ENCODE measurements around the gene CDS1. TPM values are rescaled to one million over a fixed set of nuclear protein-coding genes. Genes with fewer than 3 reads are reported as not detected.

The CDS1 gene
- total and polyA plus RNA-seq, 10 donors, result 0.15 to 3.8 (median 1.4) TPM

DNA sequence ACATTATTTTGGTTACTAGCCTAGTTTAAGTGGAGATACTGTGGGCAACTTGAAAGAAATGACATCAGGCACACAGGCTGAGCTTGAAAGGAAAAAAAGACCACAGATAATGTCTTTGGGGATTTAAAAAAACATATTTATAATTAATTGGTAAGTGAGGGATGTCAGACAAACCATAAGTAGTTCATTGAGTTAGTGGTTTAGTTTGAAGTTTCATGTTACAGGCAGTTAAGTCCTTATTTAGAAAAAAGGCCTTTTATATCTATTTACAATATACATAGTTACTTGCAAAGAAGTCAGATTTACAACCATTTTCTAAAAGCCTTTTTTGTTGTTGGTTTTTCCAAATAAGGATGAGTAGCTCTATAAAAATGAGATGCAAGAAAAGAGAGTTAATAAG, 89.2 kb downstream of the CDS1 start:
- intact Hi-C loops (cut with DNase I; ENCODE audit: low total_unique reads), result no loop called here
- no peak overlapping the region for H3K27ac ChIP-seq
- no peaks in the 10 kb centered on the region for H3K27me3 ChIP-seq (replicated peaks in 1 of 7)
- H3K9me3 ChIP-seq, result no peaks in the 10 kb centered on the region
- H3K4me3 ChIP-seq, result no peak overlapping the region
- TF ChIP-seq, protein P1, sequence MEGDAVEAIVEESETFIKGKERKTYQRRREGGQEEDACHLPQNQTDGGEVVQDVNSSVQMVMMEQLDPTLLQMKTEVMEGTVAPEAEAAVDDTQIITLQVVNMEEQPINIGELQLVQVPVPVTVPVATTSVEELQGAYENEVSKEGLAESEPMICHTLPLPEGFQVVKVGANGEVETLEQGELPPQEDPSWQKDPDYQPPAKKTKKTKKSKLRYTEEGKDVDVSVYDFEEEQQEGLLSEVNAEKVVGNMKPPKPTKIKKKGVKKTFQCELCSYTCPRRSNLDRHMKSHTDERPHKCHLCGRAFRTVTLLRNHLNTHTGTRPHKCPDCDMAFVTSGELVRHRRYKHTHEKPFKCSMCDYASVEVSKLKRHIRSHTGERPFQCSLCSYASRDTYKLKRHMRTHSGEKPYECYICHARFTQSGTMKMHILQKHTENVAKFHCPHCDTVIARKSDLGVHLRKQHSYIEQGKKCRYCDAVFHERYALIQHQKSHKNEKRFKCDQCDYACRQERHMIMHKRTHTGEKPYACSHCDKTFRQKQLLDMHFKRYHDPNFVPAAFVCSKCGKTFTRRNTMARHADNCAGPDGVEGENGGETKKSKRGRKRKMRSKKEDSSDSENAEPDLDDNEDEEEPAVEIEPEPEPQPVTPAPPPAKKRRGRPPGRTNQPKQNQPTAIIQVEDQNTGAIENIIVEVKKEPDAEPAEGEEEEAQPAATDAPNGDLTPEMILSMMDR (IDR thresholded peaks at IDR 0.05 in 8 of 11, conservative IDR thresholded peaks at IDR 0.05 in 3 of 11), result no peak
- TF ChIP-seq POLR2A (IDR thresholded peaks at IDR 0.05) (no peak), POLR2AphosphoS5 (IDR thresholded peaks at IDR 0.05) (no peak)
- no peaks in the 10 kb centered on the region for H3K4me1 ChIP-seq
- DNase-seq, result no peak
- peaks cover 0 to 100% (median 21%) of the 10 kb centered on the region in 6 donors for H3K36me3 ChIP-seq

DNA sequence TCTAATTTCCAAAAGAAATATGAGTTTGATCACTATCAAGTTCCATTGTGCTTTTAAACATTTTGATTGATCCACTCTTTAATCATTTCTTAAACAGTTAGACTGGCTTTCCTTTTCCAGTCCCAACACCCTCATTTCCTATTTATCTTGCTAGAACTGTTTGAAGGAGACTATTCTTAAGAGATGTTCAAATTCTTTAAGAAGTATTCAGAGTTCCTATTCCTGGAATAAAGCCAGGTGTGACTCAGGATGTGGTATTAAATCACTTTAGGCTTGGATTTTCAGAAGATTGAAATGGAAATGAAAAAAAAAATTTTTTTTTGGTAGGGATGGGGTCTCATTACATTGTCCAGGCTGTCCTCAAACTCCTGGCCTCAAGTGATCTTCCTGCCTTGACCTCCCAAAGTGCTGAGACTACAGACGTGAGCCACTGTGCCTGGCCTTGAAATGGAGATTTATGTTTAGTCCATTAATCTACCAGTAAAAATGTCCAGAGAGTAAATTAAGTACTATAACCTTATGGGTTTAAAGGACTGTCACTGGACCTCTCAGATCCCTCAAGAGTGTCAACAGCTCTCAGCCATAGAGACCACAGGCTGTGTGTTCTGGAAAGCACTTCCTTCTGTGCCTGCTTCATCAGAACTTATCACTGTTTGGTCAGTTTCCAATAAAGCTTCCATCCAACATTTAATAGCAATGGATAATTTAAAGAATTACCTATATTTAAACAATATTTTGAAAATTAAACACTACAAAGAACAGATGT, 90.7 kb downstream of the CDS1 start:
- H3K27ac ChIP-seq, result no peak overlapping the region
- H3K4me1 ChIP-seq, result no peaks in the 10 kb centered on the region
- H3K9me3 ChIP-seq, result no peaks in the 10 kb centered on the region
- H3K27me3 ChIP-seq (replicated peaks in 1 of 7), result no peaks in the 10 kb centered on the region
- no peak for TF ChIP-seq POLR2A (IDR thresholded peaks at IDR 0.05)
- TF ChIP-seq, protein P1 (IDR thresholded peaks at IDR 0.05 in 8 of 11, conservative IDR thresholded peaks at IDR 0.05 in 3 of 11), result no peak
- no peak for TF ChIP-seq POLR2AphosphoS5 (IDR thresholded peaks at IDR 0.05)
- WGBS, 5 donors, result 40 to 79% (median 60%) methylated on average over 1 of the region's 1 CpG
- H3K4me3 ChIP-seq, result no peak overlapping the region
- no peak for DNase-seq
- H3K36me3 ChIP-seq, result peaks cover 0 to 100% (median 33%) of the 10 kb centered on the region in 6 donors
- intact Hi-C loops (cut with DNase I; ENCODE audit: low total_unique reads), result no loop called here

DNA sequence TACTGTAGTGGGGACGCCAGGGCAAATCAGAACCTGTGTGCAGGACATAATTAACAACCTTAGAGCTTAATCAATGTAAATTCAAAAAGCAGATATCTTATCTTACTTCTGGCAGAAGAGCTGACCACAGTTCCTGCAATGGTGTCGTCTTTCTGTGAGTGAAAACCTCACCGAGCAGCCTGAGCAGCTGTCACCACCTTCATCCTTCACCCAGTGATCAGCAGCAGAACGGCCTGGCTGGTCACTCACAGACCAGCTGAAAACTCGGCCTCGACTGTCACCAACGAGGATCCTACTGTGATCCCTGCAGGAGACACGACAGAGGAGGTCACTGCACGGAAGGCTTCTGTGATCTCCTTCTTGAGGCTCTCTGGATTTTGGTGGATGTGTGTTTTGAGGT, 94.2 kb downstream of the CDS1 start:
- Histone ChIP-seq H3K4me3 (no peak overlapping the region), H3K9me3 (no peaks in the 10 kb centered on the region), H3K36me3 (peaks cover 0 to 100% (median 36%) of the 10 kb centered on the region in 6 donors), H3K27ac (no peak overlapping the region), H3K27me3 (replicated peaks in 1 of 7) (no peaks in the 10 kb centered on the region), H3K4me1 (peaks cover 0 to 8% (median 2%) of the 10 kb centered on the region in 6 donors)
- 76 to 92% (median 88%) methylated on average over 8 to 9 of the region's 9 CpGs for WGBS, 5 donors
- DNase-seq, result no peak
- TF ChIP-seq POLR2A (IDR thresholded peaks at IDR 0.05) (no peak), POLR2AphosphoS5 (IDR thresholded peaks at IDR 0.05) (no peak)
- TF ChIP-seq, protein P1 (IDR thresholded peaks at IDR 0.05 in 8 of 11, conservative IDR thresholded peaks at IDR 0.05 in 3 of 11), result no peak
- intact Hi-C loops (cut with DNase I; ENCODE audit: low total_unique reads), result no loop called here

DNA sequence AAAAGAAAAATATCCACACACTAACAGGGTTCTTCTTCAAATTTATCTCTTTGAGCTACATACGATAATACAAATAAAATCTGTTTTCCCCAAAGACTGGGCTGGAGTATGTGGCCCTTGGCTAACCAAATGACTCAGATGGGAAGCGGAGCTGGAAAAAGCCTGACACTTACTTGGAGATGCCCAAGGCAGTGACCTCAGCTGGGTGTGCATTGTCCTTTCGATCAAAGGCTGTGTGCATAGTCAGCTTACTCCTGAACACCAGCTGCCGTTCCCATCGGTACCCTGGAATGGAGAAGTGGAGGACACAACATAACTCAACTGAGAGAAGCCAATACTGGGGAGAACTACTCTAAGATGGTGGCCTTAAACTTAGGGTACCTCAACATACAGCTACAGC, 95.1 kb downstream of the CDS1 start:
- no peaks in the 10 kb centered on the region for H3K27me3 ChIP-seq (replicated peaks in 1 of 7)
- no peak overlapping the region for H3K4me3 ChIP-seq
- no peak for DNase-seq
- intact Hi-C loops (cut with DNase I; ENCODE audit: low total_unique reads), result no loop called here
- H3K27ac ChIP-seq, result no peak overlapping the region
- H3K36me3 ChIP-seq, result peaks cover 0 to 100% (median 40%) of the 10 kb centered on the region in 6 donors
- peaks cover 0 to 15% (median 3%) of the 10 kb centered on the region in 6 donors for H3K4me1 ChIP-seq
- no peaks in the 10 kb centered on the region for H3K9me3 ChIP-seq
- WGBS, 5 donors, result 91 to 98% (median 97%) methylated on average over 5 of the region's 5 CpGs
- TF ChIP-seq POLR2AphosphoS5 (IDR thresholded peaks at IDR 0.05), result no peak
- TF ChIP-seq, protein P1 (IDR thresholded peaks at IDR 0.05 in 8 of 11, conservative IDR thresholded peaks at IDR 0.05 in 3 of 11), result no peak
- no peak for TF ChIP-seq POLR2A (IDR thresholded peaks at IDR 0.05)

Data from spleen (tissue), 11 donors.